Tibial artery (tissue), 4 donors: ENCODE data around the gene TFAM.
"Not testable (repeated sequence)": the region's sequence is repeated elsewhere in the genome, so short reads cannot be mapped to it uniquely, and the experiment has no call there.

ENCODE experiments used
- DNase-seq, 2 donors: peaks; one replicate each; pipeline ENCODE4 v3.0.0-alpha.2; 2019
- H3K27ac ChIP-seq, 2 donors: fragments of 200-600 bp; sonication (generic) in 1 of 2; 1 replicate in 1 of 2; 2 replicates in 1 of 2; pipeline ENCODE4 v1.5.1; 2018 to 2019; ENCODE audit warnings: mild to moderate bottlenecking in 1 of 2
- H3K27me3 ChIP-seq, 2 donors: fragments of 200-600 bp; sonication (generic) in 1 of 2; one replicate each; pipeline versions ENCODE4 v1.5.1 to v1.6.0; 2016 to 2019
- H3K36me3 ChIP-seq, 3 donors: fragments of 200-600 bp; sonication (generic) in 2 of 3; one replicate each; pipeline ENCODE4 v1.5.1; 2016 to 2019; ENCODE audit warnings: mild to moderate bottlenecking in 2 of 3
- H3K4me1 ChIP-seq, 4 donors: fragments of 200-600 bp; sonication (generic) in 2 of 4; 1 replicate in 3 of 4; 2 replicates in 1 of 4; pipeline ENCODE4 v1.5.1; 2016 to 2019
- H3K4me3 ChIP-seq, 2 donors: fragments of 200-600 bp; sonication (generic) in 1 of 2; 1 replicate in 1 of 2; 2 replicates in 1 of 2; pipeline ENCODE4 v1.5.1; 2018 to 2019; ENCODE audit warnings: mild to moderate bottlenecking in 2 of 2
- H3K9me3 ChIP-seq, 3 donors: fragments of 200-600 bp; sonication (generic) in 1 of 3; one replicate each; pipeline ENCODE4 v1.5.1; 2016 to 2019
- intact Hi-C: fragments of 100-400 bp; cut with DNase I; formaldehyde crosslinking; loops from one replicate; pipeline ENCODE4 v1.15.0; 2023; ENCODE audit warnings: low total_unique reads
- TF ChIP-seq, protein P1 (sequence below), 2 experiments: fragments of 200-600 bp in 1 of 2; fragments of 450-650 bp in 1 of 2; IDR thresholded peaks; one replicate each; pipeline ENCODE4 v1.5.1; 2017 to 2019; ENCODE audit warnings: antibody characterized with exemption in 2 of 2, mild to moderate bottlenecking in 1 of 2, moderate library complexity in 1 of 2

Gene TFAM

DNA sequence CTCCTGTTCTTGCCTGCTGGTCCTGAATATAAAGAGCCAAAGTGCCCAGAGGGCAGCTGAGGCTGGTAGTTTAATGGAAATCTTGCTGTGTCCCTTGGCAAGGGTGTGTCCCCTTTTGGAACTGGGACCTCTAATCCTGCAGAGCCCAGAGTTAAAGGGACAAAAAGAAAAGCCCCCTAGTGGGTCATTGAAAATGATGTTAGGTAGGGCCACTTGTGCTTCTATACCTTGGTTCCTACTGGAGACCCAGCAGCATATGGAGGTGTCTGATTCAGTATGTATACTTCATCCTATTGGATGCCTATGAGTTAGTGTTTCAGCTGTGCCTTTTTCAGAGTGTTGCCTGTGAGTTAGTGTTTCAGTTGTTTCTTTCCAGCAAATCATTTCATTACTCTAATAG is 30.5 kb downstream of the TFAM start:
- H3K27me3 ChIP-seq: no peaks in the 10 kb centered on the region
- no peaks in the 10 kb centered on the region for H3K9me3 ChIP-seq
- peaks cover 0 to 8% (median 2%) of the 10 kb centered on the region in 4 donors for H3K4me1 ChIP-seq
- TF ChIP-seq, protein P1, sequence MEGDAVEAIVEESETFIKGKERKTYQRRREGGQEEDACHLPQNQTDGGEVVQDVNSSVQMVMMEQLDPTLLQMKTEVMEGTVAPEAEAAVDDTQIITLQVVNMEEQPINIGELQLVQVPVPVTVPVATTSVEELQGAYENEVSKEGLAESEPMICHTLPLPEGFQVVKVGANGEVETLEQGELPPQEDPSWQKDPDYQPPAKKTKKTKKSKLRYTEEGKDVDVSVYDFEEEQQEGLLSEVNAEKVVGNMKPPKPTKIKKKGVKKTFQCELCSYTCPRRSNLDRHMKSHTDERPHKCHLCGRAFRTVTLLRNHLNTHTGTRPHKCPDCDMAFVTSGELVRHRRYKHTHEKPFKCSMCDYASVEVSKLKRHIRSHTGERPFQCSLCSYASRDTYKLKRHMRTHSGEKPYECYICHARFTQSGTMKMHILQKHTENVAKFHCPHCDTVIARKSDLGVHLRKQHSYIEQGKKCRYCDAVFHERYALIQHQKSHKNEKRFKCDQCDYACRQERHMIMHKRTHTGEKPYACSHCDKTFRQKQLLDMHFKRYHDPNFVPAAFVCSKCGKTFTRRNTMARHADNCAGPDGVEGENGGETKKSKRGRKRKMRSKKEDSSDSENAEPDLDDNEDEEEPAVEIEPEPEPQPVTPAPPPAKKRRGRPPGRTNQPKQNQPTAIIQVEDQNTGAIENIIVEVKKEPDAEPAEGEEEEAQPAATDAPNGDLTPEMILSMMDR (IDR thresholded peaks at IDR 0.05): no peak
- no peak for DNase-seq
- no peak overlapping the region for H3K4me3 ChIP-seq
- H3K27ac ChIP-seq: no peak overlapping the region
- intact Hi-C loops: loop anchor here (10.0 kb wide), 1 partner anchor 99 kb away; the partner anchor contains the start of gene BICC1
- no peaks in the 10 kb centered on the region for H3K36me3 ChIP-seq

DNA sequence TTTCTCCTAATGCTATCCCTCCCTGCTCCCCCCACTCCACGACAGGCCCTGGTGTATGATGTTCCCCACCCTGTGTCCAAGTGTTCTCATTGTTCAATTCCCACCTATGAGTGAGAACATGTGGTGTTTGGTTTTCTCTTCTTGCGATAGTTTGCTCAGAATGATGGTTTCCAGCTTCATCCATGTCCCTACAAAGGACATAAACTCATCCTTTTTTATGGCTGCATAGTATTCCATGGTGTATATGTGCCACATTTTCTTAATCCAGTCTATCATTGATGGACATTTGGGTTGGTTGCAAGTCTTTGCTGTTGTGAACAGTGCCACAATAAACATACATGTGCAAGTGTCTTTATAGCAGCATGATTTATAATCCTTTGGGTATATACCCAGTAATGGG is 32.7 kb downstream of the TFAM start:
- H3K4me1 ChIP-seq, H3K36me3 ChIP-seq, H3K27ac ChIP-seq, H3K9me3 ChIP-seq, DNase-seq, H3K4me3 ChIP-seq, H3K27me3 ChIP-seq: not testable (repeated sequence)
- intact Hi-C loops: loop anchor here (10.0 kb wide), 1 partner anchor 97 kb away; the partner anchor contains the start of gene BICC1

DNA sequence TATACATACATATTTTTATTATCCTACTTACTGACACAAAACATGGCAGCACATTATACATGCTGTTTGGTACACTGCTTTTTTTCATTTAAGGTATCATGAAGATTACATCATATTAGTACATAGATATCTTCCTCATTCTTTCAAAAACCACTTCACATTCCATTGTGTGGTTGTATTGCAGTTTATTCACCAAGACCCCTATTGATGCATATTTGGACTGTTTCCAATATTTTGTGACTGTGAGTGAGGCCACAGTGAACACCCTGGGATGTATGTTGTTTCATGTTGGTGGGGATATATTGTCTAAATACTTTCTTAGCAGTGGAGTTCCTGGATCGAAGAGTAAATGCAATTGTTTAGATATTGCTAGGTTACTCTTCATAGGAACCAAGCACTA is 39.0 kb downstream of the TFAM start:
- Histone ChIP-seq H3K4me3 (no peak overlapping the region), H3K9me3 (peaks cover 0 to 6% (median 6%) of the 10 kb centered on the region in 3 donors), H3K27me3 (no peaks in the 10 kb centered on the region), H3K36me3 (no peaks in the 10 kb centered on the region), H3K4me1 (no peaks in the 10 kb centered on the region), H3K27ac (no peak overlapping the region)
- DNase-seq: no peak
- intact Hi-C loops: no loop called here
- TF ChIP-seq, protein P1 (IDR thresholded peaks at IDR 0.05): no peak

DNA sequence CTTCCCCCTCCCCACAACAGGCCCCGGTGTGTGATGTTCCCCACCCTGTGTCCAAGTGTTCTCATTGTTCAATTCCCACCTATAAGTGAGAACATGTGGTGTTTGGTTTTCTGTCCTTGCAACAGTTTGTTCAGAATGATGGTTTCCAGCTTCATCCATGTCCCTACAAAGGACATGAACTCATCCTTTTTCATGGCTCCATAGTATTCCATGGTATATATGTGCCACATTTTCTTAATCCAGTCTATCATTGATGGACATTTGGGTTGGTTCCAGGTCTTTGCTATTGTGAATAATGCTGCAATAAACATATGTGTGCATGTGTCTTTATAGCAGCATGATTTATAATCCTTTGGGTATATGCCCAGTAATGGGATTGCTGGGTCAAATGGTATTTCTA is 43.2 kb downstream of the TFAM start:
- H3K9me3 ChIP-seq, H3K4me3 ChIP-seq, H3K27ac ChIP-seq, intact Hi-C loops, DNase-seq, H3K27me3 ChIP-seq, H3K4me1 ChIP-seq, H3K36me3 ChIP-seq: not testable (repeated sequence)

DNA sequence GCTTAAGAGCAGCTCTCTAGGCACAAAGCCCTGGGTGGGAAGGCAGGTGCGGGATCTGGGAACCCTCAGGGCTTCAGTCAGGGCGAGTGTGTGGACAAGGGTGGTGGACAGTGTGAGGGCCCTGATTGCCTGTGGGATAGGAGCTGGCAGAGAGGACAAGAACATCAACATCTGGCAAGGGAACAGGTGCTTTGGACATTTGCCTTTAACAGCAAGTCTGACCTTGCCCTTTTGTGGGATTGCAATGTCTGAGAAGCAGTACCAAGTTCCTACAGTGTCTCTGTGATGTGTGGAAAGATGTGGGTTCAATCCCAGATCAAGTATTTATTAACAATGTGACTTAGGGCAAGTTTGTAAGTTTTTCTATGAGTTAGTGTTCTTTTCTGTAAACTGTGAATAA is 46.7 kb downstream of the TFAM start:
- Histone ChIP-seq H3K27ac (no peak overlapping the region), H3K36me3 (no peaks in the 10 kb centered on the region), H3K27me3 (no peaks in the 10 kb centered on the region), H3K4me1 (peaks cover 0 to 14% (median 10%) of the 10 kb centered on the region in 4 donors), H3K4me3 (no peak overlapping the region), H3K9me3 (no peaks in the 10 kb centered on the region)
- TF ChIP-seq, protein P1 (IDR thresholded peaks at IDR 0.05): no peak
- intact Hi-C loops: no loop called here
- DNase-seq: no peak

DNA sequence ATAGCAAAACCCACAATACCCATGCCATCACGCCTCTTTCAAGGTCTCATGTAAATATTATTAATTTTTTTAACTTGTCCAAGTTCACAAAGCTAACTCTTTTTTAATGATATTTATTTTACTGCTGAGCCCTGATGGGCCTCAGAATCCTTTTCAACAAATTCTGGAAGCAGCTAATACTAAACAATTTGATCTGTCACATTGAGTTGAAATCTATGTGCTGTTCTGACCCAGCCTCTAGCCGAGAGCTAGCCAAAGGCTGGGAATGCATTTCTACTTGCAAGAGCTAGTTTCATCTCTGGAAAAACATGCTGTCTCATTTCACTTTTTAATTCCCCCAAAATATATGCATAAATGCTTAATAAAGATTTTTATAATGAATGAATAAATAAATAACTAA is 47.9 kb downstream of the TFAM start:
- Histone ChIP-seq H3K4me1 (peaks cover 0 to 25% (median 16%) of the 10 kb centered on the region in 4 donors), H3K27ac (no peak overlapping the region), H3K36me3 (no peaks in the 10 kb centered on the region), H3K4me3 (no peak overlapping the region), H3K9me3 (no peaks in the 10 kb centered on the region), H3K27me3 (no peaks in the 10 kb centered on the region)
- no peak for DNase-seq
- TF ChIP-seq, protein P1 (IDR thresholded peaks at IDR 0.05): no peak
- intact Hi-C loops: no loop called here

DNA sequence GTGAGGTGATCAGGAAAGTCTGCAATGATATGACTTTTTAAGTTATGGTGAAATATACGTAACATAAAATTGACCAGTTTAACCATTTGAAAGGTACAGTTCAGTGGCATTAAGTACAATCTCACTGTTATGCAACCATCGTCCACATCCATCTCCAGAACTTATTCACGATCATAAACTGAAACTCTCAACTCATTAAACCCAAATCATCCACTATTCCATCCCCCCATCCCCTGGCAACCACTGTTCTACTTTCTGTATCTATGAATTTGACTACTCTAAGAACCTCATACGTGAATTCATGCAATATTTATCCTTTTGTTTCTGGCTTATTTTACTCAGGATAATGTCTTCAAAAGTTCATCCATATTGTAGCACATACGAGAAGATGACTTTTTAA is 48.4 kb downstream of the TFAM start:
- no peaks in the 10 kb centered on the region for H3K36me3 ChIP-seq
- peaks cover 0 to 30% (median 17%) of the 10 kb centered on the region in 4 donors for H3K4me1 ChIP-seq
- no peaks in the 10 kb centered on the region for H3K9me3 ChIP-seq
- no peak overlapping the region for H3K27ac ChIP-seq
- no peak overlapping the region for H3K4me3 ChIP-seq
- no peaks in the 10 kb centered on the region for H3K27me3 ChIP-seq
- intact Hi-C loops: no loop called here
- TF ChIP-seq, protein P1 (IDR thresholded peaks at IDR 0.05): no peak
- no peak for DNase-seq
